GM19099 (cell line): ENCODE results near the gene CDSN.

Experiments used
- POLR2A ChIP-seq: IDR thresholded peaks from 3 replicates; pipeline ENCODE4 v1.6.1; 2011; ENCODE audit warnings: low read depth; ENCODE audit not compliant: insufficient read length; ENCODE audit errors: extremely low read depth

CDSN gene

DNA sequence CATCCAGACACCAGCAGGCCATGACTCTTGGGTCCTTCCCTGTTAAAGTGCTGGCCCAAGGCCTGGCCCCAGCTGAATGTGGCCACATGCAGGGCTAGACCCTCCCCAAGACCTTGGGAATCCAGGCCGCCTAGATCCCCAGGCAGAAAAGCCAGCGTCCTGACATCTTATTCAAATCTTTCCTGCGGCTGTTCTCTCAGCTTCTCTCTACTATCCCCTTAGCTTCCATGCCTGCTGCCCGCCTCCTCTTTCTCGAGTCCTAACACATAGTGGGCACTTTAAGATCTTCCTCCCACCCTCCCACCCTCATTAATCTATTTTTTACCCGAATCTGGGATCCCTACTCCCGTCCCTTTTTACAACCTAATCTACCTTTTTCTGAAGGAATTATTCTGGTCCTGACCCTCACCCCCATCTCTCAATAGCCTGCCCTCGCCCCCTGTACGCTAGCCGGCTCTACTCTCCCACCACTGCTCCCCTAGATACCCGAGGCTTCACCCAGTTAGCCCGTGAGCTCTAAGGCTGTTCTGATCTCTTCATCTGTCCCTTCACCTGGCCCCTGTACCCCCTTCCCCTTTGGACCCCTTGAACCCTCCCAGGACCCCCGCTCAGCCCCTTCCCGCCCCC, 37.4 kb upstream of the CDSN start, which contains the start of gene CCHCR1:
Gene CCHCR1 (minus strand): TSS at position 290 of the 627 bp plus-strand sequence. CDS start 202 bp downstream, at position 88.
- TF ChIP-seq POLR2A: no peak

DNA sequence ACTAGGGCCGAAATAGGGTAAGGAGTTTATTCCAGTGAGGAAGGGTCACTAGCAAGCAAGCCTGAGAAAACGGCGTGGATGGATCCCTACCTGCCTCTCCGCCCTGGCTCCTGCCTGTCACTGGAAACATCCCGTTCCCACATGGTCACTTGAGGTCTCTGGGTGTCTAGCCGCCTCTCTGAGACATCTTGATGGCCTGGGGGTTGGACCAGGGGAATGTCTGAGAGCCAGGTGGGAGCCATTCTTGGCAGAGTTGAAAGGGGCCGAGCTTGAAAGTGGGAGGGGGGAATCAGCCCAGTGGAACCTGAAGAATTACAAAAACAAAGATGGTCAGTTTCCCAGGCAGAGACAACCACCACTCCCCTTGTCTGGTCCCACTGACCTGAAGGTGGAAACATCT, 36.4 kb upstream of the CDSN start:
- no peak for TF ChIP-seq POLR2A

DNA sequence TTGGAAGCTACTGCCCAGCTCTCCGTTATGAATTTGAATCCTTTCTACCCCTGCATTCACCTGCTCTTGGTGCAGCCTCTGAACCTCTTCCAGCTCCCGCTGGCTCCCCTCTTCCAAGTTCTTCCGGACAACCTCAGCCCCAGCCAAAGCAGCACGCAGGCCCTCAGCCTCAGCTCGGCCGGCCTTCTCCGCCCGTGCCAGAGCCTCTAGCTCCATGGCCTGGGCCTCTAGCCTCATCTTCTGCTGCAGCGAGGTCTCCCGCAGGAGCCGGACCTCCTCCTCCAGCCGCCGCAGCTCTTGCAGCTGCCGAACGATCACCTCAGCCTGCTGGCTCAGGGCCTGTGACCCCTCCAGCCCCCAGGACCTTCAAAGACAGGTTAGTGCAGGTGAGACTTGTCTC, 34.2 kb upstream of the CDSN start:
- no peak for TF ChIP-seq POLR2A

GRCh38 chr6:31152781-31153180, 32.5 kb upstream of the CDSN start:
- no peak for TF ChIP-seq POLR2A

DNA sequence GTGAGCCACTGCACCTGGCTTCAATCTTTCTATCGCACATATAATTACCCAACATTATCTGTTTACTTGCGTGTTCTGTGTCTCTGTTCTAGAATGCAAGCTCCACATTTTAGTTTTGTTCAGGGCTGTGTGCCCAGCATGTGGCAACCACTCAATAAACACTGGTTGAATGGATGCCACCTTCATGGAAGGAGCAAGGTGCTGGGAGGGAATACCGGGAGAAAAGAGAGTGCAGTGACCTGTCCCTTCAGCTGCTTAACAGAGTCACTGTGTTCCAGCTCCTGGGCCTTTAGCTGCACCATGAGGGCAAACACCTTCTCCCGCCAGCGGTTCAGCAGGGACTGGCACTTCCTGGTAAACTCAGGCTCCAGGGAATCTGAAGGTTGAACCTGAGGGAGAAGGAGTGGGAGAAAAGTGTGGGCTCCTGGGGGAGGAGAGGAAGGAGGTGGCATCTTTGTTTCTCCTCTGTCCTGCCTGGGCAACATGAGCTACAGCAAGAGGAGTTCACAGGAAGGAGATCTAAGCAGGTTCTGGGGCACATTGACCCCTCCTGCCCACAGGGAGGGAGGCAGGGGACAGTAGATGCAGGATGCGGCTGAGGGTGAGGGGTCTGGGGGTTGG, 29.7 kb upstream of the CDSN start:
- TF ChIP-seq POLR2A: no peak

GRCh38 chr6:31145386-31145785, 25.1 kb upstream of the CDSN start:
- TF ChIP-seq POLR2A: no peak

DNA sequence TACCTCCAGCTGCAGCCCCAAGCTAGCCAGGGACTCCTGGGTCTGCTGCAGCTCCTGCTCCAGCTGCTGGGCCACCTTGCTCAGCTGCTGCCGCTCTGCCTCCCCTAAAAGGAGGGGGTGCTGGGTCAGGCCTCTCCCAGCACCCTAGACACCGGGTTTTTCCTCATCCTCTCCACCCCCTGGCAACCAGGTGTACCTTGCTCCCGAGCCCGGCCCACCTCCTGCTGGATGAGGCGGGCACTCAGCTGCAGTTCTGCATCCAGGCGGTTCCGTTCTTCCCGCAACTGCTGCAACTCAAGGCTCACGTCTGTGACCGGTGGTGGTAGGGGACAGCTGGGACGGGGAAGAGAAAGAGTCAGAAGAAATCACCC, 24.7 kb upstream of the CDSN start:
- TF ChIP-seq POLR2A: no peak

GRCh38 chr6:31144296-31144969, 24.2 kb upstream of the CDSN start:
- no peak for TF ChIP-seq POLR2A

DNA sequence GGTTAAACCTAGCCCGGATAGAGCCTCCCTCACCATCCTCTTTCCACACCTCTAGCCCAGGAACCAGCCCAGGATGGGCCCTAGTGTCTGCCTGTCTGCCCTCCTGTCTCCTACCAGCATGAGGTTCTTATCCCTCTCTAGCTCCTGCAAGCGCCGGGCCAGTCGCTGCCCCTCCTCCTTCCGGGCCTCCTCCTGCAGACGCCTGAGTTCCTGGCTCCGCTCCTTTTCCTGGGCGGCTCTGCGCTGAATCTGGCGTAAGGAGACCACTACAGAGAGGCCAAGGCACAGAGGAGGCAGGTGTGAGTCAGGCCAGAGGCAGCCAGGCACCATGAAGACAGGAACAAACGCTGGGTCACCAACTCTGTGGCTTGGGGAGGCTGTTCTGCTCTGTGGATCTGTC, 22.9 kb upstream of the CDSN start:
- no peak for TF ChIP-seq POLR2A

- TF ChIP-seq POLR2A: no peak
These were observed 22.1 kb upstream of the CDSN start for GRCh38 chr6:31142361-31142761.

- no peak for TF ChIP-seq POLR2A
These were observed 20.4 kb upstream of the CDSN start for GRCh38 chr6:31140643-31141042.

- TF ChIP-seq POLR2A: no peak
These were observed 19.4 kb upstream of the CDSN start for GRCh38 chr6:31139599-31139998.

DNA sequence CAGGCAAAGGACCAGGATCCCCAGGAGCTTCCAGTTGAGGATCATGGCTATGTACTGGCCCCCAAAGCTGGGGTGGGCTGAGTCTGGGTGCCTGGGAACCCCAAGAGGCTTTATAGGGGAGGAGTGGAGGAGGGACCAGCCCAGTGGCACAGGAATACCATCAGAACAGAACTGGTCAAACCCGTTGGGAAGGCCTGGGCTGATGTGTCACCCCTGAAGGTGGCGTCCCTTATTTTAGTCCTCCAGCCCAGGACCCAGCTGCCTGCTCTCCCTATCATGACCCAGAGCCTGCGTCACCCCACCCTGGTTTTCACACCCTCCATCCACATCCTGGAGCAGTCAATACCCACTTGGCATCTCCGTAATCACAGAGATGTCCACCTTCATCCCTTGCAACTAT, 18.7 kb upstream of the CDSN start, which contains the start of gene PSORS1C2:
Gene PSORS1C2 (minus strand): TSS at position 85 of the 400 bp plus-strand sequence. CDS start 40 bp downstream, at position 45.
- TF ChIP-seq POLR2A: no peak

- TF ChIP-seq POLR2A: no peak
These were observed 15.5 kb upstream of the CDSN start for GRCh38 chr6:31135710-31136109.

- no peak for TF ChIP-seq POLR2A
These were observed 12.6 kb upstream of the CDSN start for GRCh38 chr6:31132806-31133205.

GRCh38 chr6:31131595-31131994, 11.3 kb upstream of the CDSN start:
- TF ChIP-seq POLR2A: no peak
